HG02970 (cell line): ENCODE data around the gene GRK4.
A peak's percentile ranks its signal among the peaks of the same experiment; 100 is the strongest.
"Not testable (repeated sequence)": the region's sequence is repeated elsewhere in the genome, so short reads cannot be mapped to it uniquely, and the experiment has no call there.

Experiments
- ATAC-seq: cut with Tn5 transposase; IDR thresholded peaks from one replicate; pipeline ENCODE4 v1.9.1; 2021; ENCODE audit warnings: mild to moderate bottlenecking, moderate library complexity, moderate number of reproducible peaks; ENCODE audit not compliant: unreplicated experiment, low FRiP score

GRK4 gene

DNA sequence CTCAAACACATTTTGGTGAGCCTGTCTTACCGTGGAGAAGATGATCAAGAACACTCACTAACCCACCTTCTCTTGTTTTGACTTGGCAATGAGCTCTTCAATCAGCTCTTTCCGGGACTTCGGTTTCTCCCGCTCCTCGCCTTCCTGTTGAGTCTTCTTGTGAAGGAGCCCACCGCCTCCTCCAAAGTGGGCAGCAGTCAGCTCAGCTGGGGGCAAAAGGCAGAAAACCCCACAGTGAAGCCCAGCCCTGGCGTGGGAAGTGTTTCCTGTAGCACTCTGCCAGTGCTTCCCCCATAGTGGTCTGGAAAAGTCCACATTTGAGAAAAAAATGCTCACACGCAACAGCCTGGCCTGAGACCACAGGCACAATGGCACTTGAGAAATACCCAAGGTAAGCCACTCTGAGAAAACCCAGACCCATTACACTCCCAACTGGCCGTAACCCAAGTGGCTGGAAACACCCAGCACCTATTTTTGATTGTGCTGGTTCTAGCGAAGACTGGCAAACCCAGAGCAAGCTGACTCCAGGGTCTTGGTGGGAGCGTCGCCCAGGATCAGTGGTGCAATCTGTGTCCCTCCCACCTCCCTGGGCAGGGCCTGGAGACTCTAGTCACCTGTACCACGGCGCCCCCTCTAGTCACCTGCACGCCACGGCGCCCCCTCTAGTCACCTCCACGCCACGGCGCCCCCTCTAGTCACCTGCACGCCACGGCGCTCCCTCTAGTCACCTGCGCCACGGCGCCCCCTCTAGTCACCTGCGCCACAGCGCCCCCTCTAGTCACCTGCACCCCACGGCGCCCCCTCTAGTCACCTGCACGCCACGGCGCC lies 8.8 kb upstream of the GRK4 start:
- ATAC-seq: no peak

DNA sequence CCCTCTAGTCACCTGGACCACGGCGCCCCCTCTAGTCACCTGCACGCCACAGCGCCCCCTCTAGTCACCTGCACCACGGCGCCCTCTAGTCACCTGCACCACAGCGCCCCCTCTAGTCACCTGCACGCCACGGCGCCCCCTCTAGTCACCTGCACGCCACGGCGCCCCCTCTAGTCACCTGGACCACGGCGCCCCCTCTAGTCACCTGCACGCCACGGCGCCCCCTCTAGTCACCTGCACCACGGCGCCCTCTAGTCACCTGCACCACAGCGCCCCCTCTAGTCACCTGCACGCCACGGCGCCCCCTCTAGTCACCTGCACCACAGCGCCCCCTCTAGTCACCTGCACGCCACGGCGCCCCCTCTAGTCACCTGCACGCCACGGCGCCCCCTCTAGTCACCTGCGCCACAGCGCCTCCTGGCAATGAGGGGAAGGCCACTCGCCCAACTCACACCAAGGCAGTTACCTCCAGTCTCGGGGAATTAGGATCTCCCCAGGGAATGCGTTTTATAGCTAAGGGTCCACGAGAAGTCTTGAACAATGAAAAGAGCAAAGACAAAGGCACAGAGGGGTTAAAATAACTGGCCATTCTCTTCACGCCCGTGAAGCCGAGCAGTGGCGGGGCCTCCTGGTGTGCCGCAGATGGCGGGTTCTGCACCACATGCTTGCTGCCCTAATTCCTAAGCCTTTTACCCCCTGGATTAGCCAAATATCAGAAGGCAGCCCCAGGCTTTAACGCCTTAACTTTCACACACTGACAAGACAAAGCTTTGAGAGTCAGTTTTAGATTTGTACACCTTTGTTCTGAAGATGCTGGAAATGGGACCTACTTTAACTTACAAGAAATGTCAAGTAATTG lies 8.0 kb upstream of the GRK4 start:
- ATAC-seq: not testable (repeated sequence)

DNA sequence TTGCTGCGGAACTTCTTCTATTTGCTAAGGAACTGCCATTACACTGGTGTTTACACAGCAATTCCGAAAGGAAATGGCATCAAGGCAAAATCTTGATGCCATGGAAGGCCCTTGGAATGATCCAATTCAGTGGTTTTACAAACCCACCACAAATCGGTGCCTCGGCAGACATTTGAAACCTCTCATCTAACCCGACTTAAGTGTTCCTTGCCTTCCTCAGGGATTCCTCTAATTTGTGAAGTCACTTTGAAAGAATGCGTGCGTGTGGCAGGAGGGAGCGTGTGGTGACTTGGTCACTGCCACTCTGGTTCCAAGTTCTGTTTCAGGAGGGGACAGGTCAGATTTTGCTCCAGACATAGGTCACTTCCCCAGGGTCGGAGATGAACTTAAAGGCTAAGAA lies 4.9 kb upstream of the GRK4 start:
- ATAC-seq: no peak

DNA sequence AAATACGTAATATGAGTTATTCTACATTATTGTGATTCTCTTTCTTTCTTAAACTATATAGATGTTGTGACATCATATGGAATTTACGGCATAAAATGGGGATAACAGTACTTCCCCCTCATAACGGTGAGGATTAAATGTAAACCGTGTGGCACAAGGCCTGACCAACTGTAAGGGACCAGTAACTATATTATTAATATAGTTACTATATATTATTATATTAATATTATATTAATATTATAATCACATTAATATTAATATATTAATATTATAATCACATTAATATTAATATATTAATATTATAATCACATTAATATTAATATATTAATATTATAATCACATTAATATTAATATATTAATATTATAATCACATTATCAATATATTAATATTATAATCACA lies 2.9 kb upstream of the GRK4 start:
- not testable (repeated sequence) for ATAC-seq

GRCh38 chr4:2961421-2961810 lies 2.0 kb upstream of the GRK4 start:
- ATAC-seq: no peak

DNA sequence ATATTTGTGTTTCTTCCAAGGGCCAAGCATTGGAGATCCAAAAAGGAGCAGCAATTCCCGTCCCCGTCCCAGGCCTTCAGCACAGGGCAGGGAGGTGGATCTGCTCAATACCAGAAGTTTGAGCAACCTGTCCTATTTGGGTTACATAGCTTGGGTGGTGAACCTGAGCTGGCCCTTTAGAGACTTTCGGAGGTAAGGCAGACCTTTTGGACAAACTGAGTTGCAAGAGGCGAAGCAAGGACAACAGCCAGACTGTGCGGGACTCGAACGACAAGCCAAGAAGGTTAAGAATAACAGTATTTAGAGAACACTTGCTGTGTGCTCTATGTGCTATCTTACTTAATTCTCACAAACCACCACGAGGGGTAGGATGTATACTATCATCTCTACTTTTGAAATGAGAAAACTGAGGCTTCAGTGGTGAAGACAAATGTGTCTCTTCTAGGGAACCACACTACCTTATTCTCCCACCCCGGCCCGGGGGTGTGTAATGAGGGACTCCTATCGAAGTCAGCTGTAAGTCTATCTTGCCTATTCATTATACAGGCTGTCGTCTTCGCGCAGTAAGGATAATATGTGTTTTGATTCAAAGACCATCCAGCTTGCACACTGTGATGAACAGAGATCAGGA lies 1.4 kb upstream of the GRK4 start:
- ATAC-seq: no peak

GRCh38 chr4:2962614-2963174 lies 677 bp upstream of the GRK4 start:
- ATAC-seq: peak; percentile 8

GRCh38 chr4:2963966-2964471 lies 648 bp downstream of the GRK4 start:
- no peak for ATAC-seq

- ATAC-seq: no peak
These were observed 1.4 kb downstream of the GRK4 start for GRCh38 chr4:2964706-2965258.

DNA sequence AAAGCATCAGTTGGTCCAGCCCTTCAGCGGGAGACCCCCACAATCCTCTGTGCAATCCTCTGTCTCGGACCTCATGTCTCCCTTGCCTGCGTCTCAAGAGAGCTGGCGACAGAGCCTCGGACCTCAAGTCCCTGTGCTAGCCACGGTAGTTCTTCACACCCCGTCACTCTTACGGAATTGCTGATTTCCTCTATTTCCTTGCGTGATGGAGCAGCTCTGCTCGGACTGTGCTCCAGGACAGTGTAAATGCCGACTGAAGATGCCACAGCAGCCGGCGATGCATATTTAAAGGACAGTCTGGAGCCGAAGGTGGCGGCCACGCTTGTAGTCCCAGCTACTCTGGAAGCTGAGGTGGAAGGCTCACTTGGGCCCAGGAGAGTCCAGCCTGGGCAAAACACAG lies 1.9 kb downstream of the GRK4 start:
- no peak for ATAC-seq

DNA sequence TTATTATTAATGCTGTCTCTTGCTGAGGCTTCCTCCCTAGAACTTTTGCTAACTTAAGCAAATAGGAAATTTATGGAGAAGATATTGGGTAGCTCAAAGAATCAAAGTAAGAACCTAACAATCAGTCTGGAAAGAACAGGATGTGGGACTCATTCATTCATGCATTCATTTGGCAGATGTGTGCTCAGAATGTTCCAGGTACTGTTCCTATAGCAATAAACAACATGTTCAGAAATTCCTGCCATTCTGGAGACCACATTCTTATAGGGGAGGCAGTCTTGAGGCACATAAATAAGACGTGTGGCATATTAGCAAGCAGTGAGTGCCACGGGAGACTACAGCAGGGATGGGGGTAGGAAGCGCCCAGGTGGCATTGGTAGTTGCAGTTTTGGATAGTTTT lies 5.0 kb downstream of the GRK4 start:
- no peak for ATAC-seq

DNA sequence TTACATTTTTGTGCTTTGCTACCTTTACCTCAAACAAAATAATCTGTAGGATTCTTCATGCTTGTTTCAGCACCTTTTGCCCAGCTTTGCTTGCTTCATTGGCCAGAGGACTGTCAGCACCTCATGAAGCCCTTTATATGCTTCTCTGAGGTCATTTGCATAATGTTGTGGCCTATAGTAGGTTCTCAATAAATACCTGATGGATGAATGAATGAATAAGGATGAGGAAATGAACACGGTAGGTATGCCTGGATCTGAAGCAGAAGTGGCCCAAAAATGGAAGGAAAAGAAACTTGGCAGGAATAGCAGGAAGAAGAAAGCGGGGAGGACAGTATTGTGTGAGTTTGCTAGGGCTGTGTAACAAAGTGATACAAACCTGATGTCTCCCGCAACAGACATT lies 7.9 kb downstream of the GRK4 start:
- ATAC-seq: no peak

GRCh38 chr4:2977211-2978088 lies 14.1 kb downstream of the GRK4 start:
- no peak for ATAC-seq

DNA sequence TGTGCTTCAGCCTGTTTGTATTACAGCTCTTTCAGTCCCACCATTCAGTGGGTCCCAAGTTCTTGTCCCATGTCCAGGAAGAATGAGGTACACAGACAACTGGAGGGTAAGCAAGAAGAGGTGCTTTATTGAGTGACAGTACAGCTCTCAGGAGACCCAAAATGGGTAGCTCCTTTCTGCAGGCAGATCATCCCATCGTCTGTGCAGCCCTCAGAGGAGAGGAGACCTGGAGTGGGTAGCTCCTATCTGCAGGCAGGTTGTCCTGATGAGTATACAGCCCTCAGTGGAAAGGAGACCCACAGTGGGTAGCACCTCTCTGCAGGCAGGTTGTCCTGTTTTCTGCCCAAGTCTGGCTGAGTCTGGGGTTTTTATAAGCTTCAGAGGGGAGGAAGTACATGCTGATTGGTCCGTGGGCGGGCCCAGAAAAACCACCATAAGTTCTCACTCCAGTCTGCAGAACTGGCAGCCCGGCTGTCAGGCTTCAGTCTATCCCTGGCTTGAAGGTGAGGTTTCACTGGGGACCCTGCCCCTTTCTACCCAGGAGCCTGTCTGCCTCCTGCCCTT lies 18.0 kb downstream of the GRK4 start:
- no peak for ATAC-seq

- ATAC-seq: no peak
These were observed 18.6 kb downstream of the GRK4 start for GRCh38 chr4:2982012-2982411.

- ATAC-seq: not testable (repeated sequence)
These were observed 20.3 kb downstream of the GRK4 start for GRCh38 chr4:2983715-2984114.

DNA sequence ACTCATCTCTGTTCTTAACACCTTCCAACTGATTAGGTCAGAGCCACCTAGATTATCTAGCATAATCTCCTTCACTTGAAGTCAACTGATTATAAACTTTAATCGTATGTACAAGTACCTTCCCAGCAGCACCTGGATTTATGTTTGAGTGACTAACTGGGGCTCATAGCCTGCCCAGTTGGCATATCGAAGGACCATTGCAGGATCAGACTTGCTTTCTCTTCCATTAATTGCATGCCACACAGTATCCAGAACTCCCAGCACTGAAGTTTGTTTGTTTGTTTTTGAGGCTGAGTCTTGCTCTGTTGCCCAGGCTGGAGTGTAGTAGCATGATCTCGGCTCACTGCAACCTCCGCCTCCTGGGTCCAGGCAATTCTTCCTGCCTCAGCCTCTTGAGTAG lies 27.9 kb downstream of the GRK4 start:
- no peak for ATAC-seq

- no peak for ATAC-seq
These were observed 31.5 kb downstream of the GRK4 start for GRCh38 chr4:2994917-2995316.
